ENCODE data around the gene PCYT2.

GRCh38 chr17:81860756-81861568 is 50.2 kb downstream of the PCYT2 start:
- TF ChIP-seq USF1 (IDR thresholded peaks at IDR 0.05) (peak; percentile 37; the same call in 1 of the 2 replicates), TAF1 (IDR thresholded peaks at IDR 0.05; ENCODE audit: low read depth) (peak; percentile 93)

Data from Ishikawa (cell line).